Esophagus squamous epithelium (tissue), 5 donors: ENCODE data around the gene CNTRL. TPM values are rescaled to one million over a fixed set of nuclear protein-coding genes. Genes with fewer than 3 reads are reported as not detected.
A peak's percentile ranks its signal among the peaks of the same experiment; 100 is the strongest.

Source experiments
- DNase-seq: peaks from one replicate; lab custom pipeline; 2025; lab: John Stamatoyannopoulos, UW
- H3K27ac ChIP-seq, 4 donors: fragments of 200-600 bp; sonication (generic); one replicate each; pipeline ENCODE4 v1.5.1; 2016 to 2019; ENCODE audit warnings: mild to moderate bottlenecking in 1 of 4
- H3K27me3 ChIP-seq, 4 donors: fragments of 200-600 bp; sonication (generic); 1 replicate in 3 of 4; 2 replicates in 1 of 4; pipeline versions ENCODE4 v1.5.1 to v1.6.0; 2017 to 2021; ENCODE audit warnings: antibody characterized with exemption in 1 of 4
- H3K36me3 ChIP-seq, 3 donors: fragments of 200-600 bp; sonication (generic); one replicate each; pipeline ENCODE4 v1.5.1; 2016 to 2019
- H3K4me1 ChIP-seq, 3 donors: fragments of 200-600 bp; sonication (generic); one replicate each; pipeline ENCODE4 v1.5.1; 2017 to 2019
- H3K4me3 ChIP-seq, 4 donors: fragments of 200-600 bp; sonication (generic); 1 replicate in 3 of 4; 2 replicates in 1 of 4; pipeline ENCODE4 v1.5.1; 2016 to 2019; ENCODE audit warnings: mild to moderate bottlenecking in 2 of 4, moderate library complexity in 1 of 4
- H3K9me3 ChIP-seq, 3 donors: fragments of 200-600 bp; sonication (generic); one replicate each; pipeline ENCODE4 v1.5.1; 2016 to 2019
- POLR2A ChIP-seq, 4 donors: fragments of 450-650 bp; IDR thresholded peaks; one replicate each; pipeline ENCODE4 v1.6.1; 2017; ENCODE audit warnings: antibody characterized with exemption in 4 of 4, mild to moderate bottlenecking in 4 of 4, moderate library complexity in 3 of 4
- WGBS, 2 donors: methylation state at CpG; one replicate each; pipeline ENCODE4 v1.1.5; 2018; 5-methylcytosine and 5-hydroxymethylcytosine counted together
- intact Hi-C: fragments of 100-400 bp; cut with DNase I; formaldehyde crosslinking; loops from one replicate; pipeline ENCODE4 v1.15.0; 2022
- total RNA-seq, 4 donors: library from RNA; depleted of rRNA; stranded (reverse); fragments of >200 nt; gene quantifications; one replicate each; pipeline ENCODE4 v1.1.0, GENCODE V29; 2016
- TF ChIP-seq, protein P1 (sequence below), 6 experiments: fragments of 450-650 bp in 4 of 6; fragments of 200-600 bp in 2 of 6; sonication (generic) in 2 of 6; IDR thresholded peaks; one replicate each; pipeline ENCODE4 v1.5.1; 2016 to 2019; ENCODE audit warnings: antibody characterized with exemption in 6 of 6, mild to moderate bottlenecking in 4 of 6, moderate library complexity in 4 of 6
- donor health status: DM: yes; HTN: yes; CAD: no.

The CNTRL gene
- total RNA-seq, 4 donors from 2014 or later, result 7.2 to 15.3 (median 8.0) TPM

DNA sequence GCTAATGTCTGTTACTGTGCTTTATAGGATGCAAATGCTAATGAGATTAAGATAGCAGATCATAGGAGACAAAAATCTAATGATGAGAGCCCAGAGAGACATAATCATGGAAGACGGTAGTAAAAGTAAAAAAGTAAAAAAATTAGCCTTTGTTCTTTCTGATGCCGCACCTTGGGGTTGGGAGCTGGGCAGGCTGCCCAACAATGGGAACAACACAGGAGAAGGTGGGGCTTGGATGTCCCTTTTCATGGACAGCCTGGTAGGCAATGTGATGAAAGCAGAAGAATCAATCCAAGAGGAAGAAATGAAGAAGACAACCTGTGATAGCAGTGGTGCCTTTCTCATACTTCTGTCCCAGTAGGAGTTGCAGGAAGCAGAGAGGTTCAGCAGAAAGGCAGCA lies 69.7 kb downstream of the CNTRL start:
- 76 to 82% methylated on average over 2 of the region's 2 CpGs for WGBS, 2 donors
- no peak for DNase-seq
- Histone ChIP-seq H3K36me3 (peaks cover 3 to 99% (median 37%) of the 10 kb centered on the region in 3 donors), H3K27me3 (no peaks in the 10 kb centered on the region), H3K4me3 (no peak overlapping the region), H3K27ac (no peak overlapping the region), H3K9me3 (no peaks in the 10 kb centered on the region), H3K4me1 (no peaks in the 10 kb centered on the region)
- intact Hi-C loops, result no loop called here
- TF ChIP-seq, protein P1, sequence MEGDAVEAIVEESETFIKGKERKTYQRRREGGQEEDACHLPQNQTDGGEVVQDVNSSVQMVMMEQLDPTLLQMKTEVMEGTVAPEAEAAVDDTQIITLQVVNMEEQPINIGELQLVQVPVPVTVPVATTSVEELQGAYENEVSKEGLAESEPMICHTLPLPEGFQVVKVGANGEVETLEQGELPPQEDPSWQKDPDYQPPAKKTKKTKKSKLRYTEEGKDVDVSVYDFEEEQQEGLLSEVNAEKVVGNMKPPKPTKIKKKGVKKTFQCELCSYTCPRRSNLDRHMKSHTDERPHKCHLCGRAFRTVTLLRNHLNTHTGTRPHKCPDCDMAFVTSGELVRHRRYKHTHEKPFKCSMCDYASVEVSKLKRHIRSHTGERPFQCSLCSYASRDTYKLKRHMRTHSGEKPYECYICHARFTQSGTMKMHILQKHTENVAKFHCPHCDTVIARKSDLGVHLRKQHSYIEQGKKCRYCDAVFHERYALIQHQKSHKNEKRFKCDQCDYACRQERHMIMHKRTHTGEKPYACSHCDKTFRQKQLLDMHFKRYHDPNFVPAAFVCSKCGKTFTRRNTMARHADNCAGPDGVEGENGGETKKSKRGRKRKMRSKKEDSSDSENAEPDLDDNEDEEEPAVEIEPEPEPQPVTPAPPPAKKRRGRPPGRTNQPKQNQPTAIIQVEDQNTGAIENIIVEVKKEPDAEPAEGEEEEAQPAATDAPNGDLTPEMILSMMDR (IDR thresholded peaks at IDR 0.05), result no peak
- TF ChIP-seq POLR2A (IDR thresholded peaks at IDR 0.05), result no peak

DNA sequence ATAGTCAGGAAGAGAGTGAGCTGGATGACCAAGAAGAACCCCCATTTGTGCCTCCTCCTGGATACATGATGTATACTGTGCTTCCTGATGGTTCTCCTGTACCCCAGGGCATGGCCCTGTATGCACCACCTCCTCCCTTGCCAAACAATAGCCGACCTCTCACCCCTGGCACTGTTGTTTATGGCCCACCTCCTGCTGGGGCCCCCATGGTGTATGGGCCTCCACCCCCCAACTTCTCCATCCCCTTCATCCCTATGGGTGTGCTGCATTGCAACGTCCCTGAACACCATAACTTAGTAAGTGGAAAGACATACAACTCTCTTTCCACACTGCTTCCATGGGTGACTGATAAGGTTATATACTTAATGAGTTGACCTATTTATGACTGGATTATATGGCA lies 75.4 kb downstream of the CNTRL start:
- TF ChIP-seq, protein P1 (IDR thresholded peaks at IDR 0.05), result no peak
- TF ChIP-seq POLR2A (IDR thresholded peaks at IDR 0.05), result no peak
- DNase-seq, result no peak
- Histone ChIP-seq H3K27ac (no peak overlapping the region), H3K4me1 (no peaks in the 10 kb centered on the region), H3K36me3 (peaks cover 0 to 88% (median 26%) of the 10 kb centered on the region in 3 donors), H3K4me3 (no peak overlapping the region), H3K27me3 (no peaks in the 10 kb centered on the region), H3K9me3 (no peaks in the 10 kb centered on the region)
- intact Hi-C loops, result no loop called here
- WGBS, 2 donors, result 42 to 74% methylated on average over 2 of the region's 2 CpGs

DNA sequence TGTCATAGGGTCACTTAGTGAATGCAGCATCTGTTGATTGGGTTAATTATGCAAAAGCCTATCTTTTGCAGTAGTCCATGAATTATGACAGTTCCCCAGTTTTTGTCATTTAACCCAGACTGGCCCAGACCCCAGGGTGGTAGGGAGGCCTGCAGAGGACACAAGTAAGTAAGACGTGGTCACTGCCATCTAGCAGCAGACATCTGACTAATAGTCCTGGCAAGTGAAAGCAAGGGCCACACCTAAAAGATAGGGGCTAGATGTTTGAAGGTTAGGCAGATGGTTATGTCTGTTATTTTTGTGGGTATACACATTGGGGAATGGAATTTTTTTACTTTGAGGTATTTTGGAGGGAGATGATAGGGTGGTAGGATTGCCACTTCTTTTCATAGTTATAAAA lies 78.9 kb downstream of the CNTRL start:
- DNase-seq, result no peak
- 40 to 71% methylated on average over 1 of the region's 1 CpG for WGBS, 2 donors
- H3K27ac ChIP-seq, result no peak overlapping the region
- TF ChIP-seq, protein P1 (IDR thresholded peaks at IDR 0.05), result no peak
- no peak for TF ChIP-seq POLR2A (IDR thresholded peaks at IDR 0.05)
- H3K27me3 ChIP-seq, result no peaks in the 10 kb centered on the region
- peaks cover 0 to 75% (median 12%) of the 10 kb centered on the region in 3 donors for H3K36me3 ChIP-seq
- H3K9me3 ChIP-seq, result no peaks in the 10 kb centered on the region
- H3K4me3 ChIP-seq, result no peak overlapping the region
- intact Hi-C loops, result no loop called here
- H3K4me1 ChIP-seq, result peaks cover 0 to 15% (median 0%) of the 10 kb centered on the region in 3 donors

DNA sequence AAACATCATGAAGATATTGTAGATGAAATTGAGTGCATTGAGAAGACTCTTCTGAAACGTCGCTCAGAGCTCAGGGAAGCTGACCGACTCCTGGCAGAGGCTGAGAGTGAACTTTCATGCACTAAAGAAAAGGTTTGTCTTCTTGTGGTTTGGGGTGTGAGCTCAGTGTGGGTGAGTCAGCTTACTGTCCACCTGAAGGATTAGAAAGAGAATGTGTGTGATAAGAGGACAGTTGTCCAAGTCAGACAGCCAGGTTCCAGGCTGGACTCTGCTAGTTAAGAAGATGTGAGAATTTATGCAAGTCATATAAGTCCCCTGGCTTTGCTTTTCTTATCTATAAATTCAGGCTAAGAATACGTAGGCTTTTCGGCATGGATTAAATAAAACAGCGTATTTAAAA lies 80.0 kb downstream of the CNTRL start:
- H3K36me3 ChIP-seq, result peaks cover 0 to 75% (median 18%) of the 10 kb centered on the region in 3 donors
- no peaks in the 10 kb centered on the region for H3K27me3 ChIP-seq
- no peak overlapping the region for H3K4me3 ChIP-seq
- peaks cover 0 to 15% (median 0%) of the 10 kb centered on the region in 3 donors for H3K4me1 ChIP-seq
- no peak overlapping the region for H3K27ac ChIP-seq
- TF ChIP-seq, protein P1 (IDR thresholded peaks at IDR 0.05), result no peak
- no peak for TF ChIP-seq POLR2A (IDR thresholded peaks at IDR 0.05)
- WGBS, 2 donors, result 86 to 94% methylated on average over 6 of the region's 6 CpGs
- no peak for DNase-seq
- intact Hi-C loops, result no loop called here
- H3K9me3 ChIP-seq, result no peaks in the 10 kb centered on the region

DNA sequence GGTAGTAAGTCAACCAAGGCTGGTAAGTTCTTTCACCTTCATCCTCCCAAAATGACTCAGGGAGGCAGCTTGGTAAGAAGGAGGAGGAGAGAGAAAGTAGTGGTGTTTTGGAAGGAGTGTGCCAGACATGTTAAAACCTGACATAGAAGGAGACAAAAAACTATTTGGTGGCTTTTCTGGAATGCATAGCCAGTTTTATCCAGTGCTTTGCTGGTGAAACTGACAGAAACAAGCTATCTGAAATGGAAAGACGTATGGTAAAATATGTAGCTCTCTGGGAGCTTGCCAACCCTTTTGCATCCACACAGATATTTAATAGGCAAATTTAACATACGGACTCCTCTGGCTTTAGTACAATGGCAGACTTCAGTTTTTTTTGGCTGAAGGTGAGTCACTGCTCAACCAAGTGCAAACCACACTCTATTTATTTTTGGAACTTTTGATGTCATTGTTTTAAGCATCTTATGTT lies 81.5 kb downstream of the CNTRL start:
- intact Hi-C loops, result no loop called here
- no peak for TF ChIP-seq POLR2A (IDR thresholded peaks at IDR 0.05)
- TF ChIP-seq, protein P1 (IDR thresholded peaks at IDR 0.05), result no peak
- no peak overlapping the region for H3K4me3 ChIP-seq
- peak overlapping the region in 3 of 4 donors; percentile 57 to 61 (median 59) for H3K27ac ChIP-seq
- H3K9me3 ChIP-seq, result no peaks in the 10 kb centered on the region
- H3K27me3 ChIP-seq, result no peaks in the 10 kb centered on the region
- 15 to 29% methylated on average over 2 of the region's 2 CpGs for WGBS, 2 donors
- no peak for DNase-seq
- peaks cover 0 to 73% (median 14%) of the 10 kb centered on the region in 3 donors for H3K36me3 ChIP-seq
- peaks cover 0 to 15% (median 0%) of the 10 kb centered on the region in 3 donors for H3K4me1 ChIP-seq
